Right atrium auricular region (tissue), 2 donors: ENCODE results near the gene BEND3. TPM values are rescaled to one million over a fixed set of nuclear protein-coding genes. Genes with fewer than 3 reads are reported as not detected.

ENCODE experiments used
- DNase-seq: peaks from one replicate; pipeline ENCODE4 v3.0.0-alpha.2; 2019; ENCODE audit warnings: low spot score
- H3K27ac ChIP-seq, 2 donors: fragments of 200-600 bp; sonication (generic); 1 replicate in 1 of 2; 2 replicates in 1 of 2; pipeline ENCODE4 v1.5.1; 2016 to 2019
- H3K27me3 ChIP-seq, 2 donors: fragments of 200-600 bp; sonication (generic); one replicate each; pipeline versions ENCODE4 v1.5.1 to v1.6.0; 2017 to 2019
- H3K36me3 ChIP-seq: fragments of 200-600 bp; sonication (generic); one replicate; pipeline ENCODE4 v1.5.1; 2016
- H3K4me1 ChIP-seq, 2 donors: fragments of 200-600 bp; sonication (generic); one replicate each; pipeline versions ENCODE4 v1.5.1 to v1.6.0; 2017 to 2019
- H3K4me3 ChIP-seq, 2 donors: fragments of 200-600 bp; sonication (generic); 1 replicate in 1 of 2; 2 replicates in 1 of 2; pipeline ENCODE4 v1.5.1; 2017 to 2019; ENCODE audit warnings: mild to moderate bottlenecking in 1 of 2, moderate library complexity in 1 of 2
- H3K9me3 ChIP-seq, 2 donors: fragments of 200-600 bp; sonication (generic); one replicate each; pipeline ENCODE4 v1.5.1; 2019
- CTCF ChIP-seq, 2 donors: fragments of 200-600 bp; sonication (generic); IDR thresholded peaks; one replicate each; pipeline ENCODE4 v1.5.1; 2019; ENCODE audit warnings: antibody characterized with exemption in 2 of 2
- total RNA-seq, 2 donors: library from RNA; depleted of rRNA; stranded (reverse); fragments of >200 nt; gene quantifications; one replicate each; pipeline ENCODE4 v1.1.0, GENCODE V29; 2016

Gene BEND3
- total RNA-seq, 2 donors from 2014 or later, result 0.56 to 1.9 TPM

DNA sequence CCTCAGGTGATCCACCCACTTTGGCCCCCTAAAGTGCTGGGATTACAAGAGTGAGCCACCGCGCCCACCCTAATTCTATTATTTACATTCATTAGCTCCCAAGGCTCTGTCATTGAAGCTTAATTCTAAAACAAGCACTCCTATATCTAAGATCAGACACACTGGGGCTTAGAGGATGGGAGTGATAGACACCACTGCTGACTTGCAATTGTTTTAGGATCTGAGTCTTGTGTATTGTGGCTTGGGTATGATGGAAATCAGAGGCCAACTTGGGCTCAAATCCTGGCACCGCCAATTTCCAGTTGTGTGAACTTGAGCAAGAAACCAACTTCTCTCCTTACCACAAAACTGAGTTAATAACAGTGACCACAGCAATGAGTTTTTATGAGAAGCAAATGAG lies 52.6 kb downstream of the BEND3 start:
- no peaks in the 10 kb centered on the region for H3K36me3 ChIP-seq
- H3K27me3 ChIP-seq, result no peaks in the 10 kb centered on the region
- H3K9me3 ChIP-seq, result no peaks in the 10 kb centered on the region
- no peak overlapping the region for H3K27ac ChIP-seq
- DNase-seq, result no peak
- no peak overlapping the region for H3K4me3 ChIP-seq
- TF ChIP-seq CTCF (IDR thresholded peaks at IDR 0.05), result no peak
- H3K4me1 ChIP-seq, result peaks cover 0 to 6% of the 10 kb centered on the region in 2 donors

- H3K9me3 ChIP-seq, result no peaks in the 10 kb centered on the region
- H3K27ac ChIP-seq, result no peak overlapping the region
- peaks cover 0 to 6% of the 10 kb centered on the region in 2 donors for H3K4me1 ChIP-seq
- TF ChIP-seq CTCF (IDR thresholded peaks at IDR 0.05), result no peak
- H3K27me3 ChIP-seq, result no peaks in the 10 kb centered on the region
- H3K4me3 ChIP-seq, result no peak overlapping the region
- DNase-seq, result no peak
- no peaks in the 10 kb centered on the region for H3K36me3 ChIP-seq
These were observed 53.9 kb downstream of the BEND3 start for GRCh38 chr6:107061125-107062020.

DNA sequence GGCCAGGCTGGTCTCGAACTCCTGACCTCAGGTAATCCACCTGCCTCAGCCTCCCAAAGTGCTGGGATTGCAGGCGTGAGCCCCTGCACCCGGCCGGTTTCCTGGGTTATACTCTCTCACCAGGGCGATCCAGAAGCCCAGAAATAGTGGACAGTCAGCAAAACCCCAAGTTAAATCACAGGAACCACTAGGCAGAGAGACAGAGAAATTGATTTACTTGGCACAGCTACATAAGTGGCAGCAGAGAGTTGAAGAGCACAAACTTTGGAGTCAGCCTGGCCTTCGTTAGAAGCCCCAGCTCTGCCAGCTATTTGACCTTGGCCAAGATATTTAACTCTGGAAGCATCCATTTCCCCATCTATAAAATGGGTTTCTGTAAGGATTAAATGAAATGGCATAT lies 54.6 kb downstream of the BEND3 start:
- Histone ChIP-seq H3K4me1 (peaks cover 0 to 6% of the 10 kb centered on the region in 2 donors), H3K9me3 (no peaks in the 10 kb centered on the region), H3K36me3 (no peaks in the 10 kb centered on the region), H3K27me3 (no peaks in the 10 kb centered on the region), H3K27ac (no peak overlapping the region), H3K4me3 (no peak overlapping the region)
- DNase-seq, result no peak
- no peak for TF ChIP-seq CTCF (IDR thresholded peaks at IDR 0.05)

DNA sequence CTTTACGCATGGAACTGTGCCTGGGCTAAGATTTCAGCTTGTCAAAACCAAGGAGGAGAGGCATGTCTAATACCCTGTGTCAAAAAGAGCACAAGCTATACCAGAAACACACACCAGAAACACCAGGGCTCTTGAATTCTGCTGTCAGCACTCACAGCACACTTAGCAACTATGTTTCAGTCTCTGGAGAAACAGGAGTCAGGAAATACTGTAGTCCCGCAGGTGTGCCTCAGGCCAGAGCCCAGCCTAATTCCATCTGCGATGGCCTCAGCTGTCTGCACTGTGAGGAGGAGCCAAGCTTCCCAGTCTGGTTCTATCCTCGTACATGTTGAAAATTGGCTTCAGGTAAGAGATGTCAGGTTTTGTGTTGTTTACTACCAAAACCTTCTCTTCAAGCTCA lies 55.7 kb downstream of the BEND3 start:
- no peaks in the 10 kb centered on the region for H3K27me3 ChIP-seq
- TF ChIP-seq CTCF (IDR thresholded peaks at IDR 0.05), result no peak
- no peaks in the 10 kb centered on the region for H3K36me3 ChIP-seq
- no peak overlapping the region for H3K27ac ChIP-seq
- no peaks in the 10 kb centered on the region for H3K4me1 ChIP-seq
- H3K9me3 ChIP-seq, result no peaks in the 10 kb centered on the region
- H3K4me3 ChIP-seq, result no peak overlapping the region
- no peak for DNase-seq

- Histone ChIP-seq H3K9me3 (no peaks in the 10 kb centered on the region), H3K4me1 (no peaks in the 10 kb centered on the region), H3K27ac (no peak overlapping the region), H3K27me3 (no peaks in the 10 kb centered on the region), H3K36me3 (no peaks in the 10 kb centered on the region), H3K4me3 (no peak overlapping the region)
- DNase-seq, result no peak
- TF ChIP-seq CTCF (IDR thresholded peaks at IDR 0.05), result no peak
These were observed 57.6 kb downstream of the BEND3 start for GRCh38 chr6:107057679-107058078.
